ENCODE data around the gene C6orf47.

C6orf47 gene

GRCh38 chr6:31661262-31662123 is 915 bp upstream of the C6orf47 start:
- in situ Hi-C loops (cut with MboI; ENCODE audit: low sequenced_read_pairs), result no loop called here

- in situ Hi-C loops (cut with MboI; ENCODE audit: low sequenced_read_pairs), result no loop called here
Measured at GRCh38 chr6:31659649-31660380, 763 bp downstream of the C6orf47 start.

- in situ Hi-C loops (cut with MboI; ENCODE audit: low sequenced_read_pairs), result no loop called here
Measured at GRCh38 chr6:31658983-31659648, 1.5 kb downstream of the C6orf47 start.

- in situ Hi-C loops (cut with MboI; ENCODE audit: low sequenced_read_pairs), result no loop called here
Measured at GRCh38 chr6:31658158-31658688, 2.4 kb downstream of the C6orf47 start.

GRCh38 chr6:31657406-31658157 is 3.0 kb downstream of the C6orf47 start:
- in situ Hi-C loops (cut with MboI; ENCODE audit: low sequenced_read_pairs), result no loop called here

GRCh38 chr6:31655349-31656237 is 5.0 kb downstream of the C6orf47 start, which contains the start of gene APOM:
Gene APOM, plus strand, starts transcription at chr6:31655894. Its CDS starts 73 bp downstream, at chr6:31655967.
- in situ Hi-C loops (cut with MboI; ENCODE audit: low sequenced_read_pairs), result no loop called here

GRCh38 chr6:31654574-31655348 is 5.8 kb downstream of the C6orf47 start:
- in situ Hi-C loops (cut with MboI; ENCODE audit: low sequenced_read_pairs), result no loop called here

GRCh38 chr6:31652925-31653724 is 7.5 kb downstream of the C6orf47 start:
- in situ Hi-C loops (cut with MboI; ENCODE audit: low sequenced_read_pairs), result no loop called here

GRCh38 chr6:31651602-31652191 is 8.9 kb downstream of the C6orf47 start:
- in situ Hi-C loops (cut with MboI; ENCODE audit: low sequenced_read_pairs), result no loop called here

- in situ Hi-C loops (cut with MboI; ENCODE audit: low sequenced_read_pairs), result no loop called here
Measured at GRCh38 chr6:31645325-31645724, 15.3 kb downstream of the C6orf47 start.

- in situ Hi-C loops (cut with MboI; ENCODE audit: low sequenced_read_pairs), result no loop called here
Measured at GRCh38 chr6:31643818-31644454, 16.6 kb downstream of the C6orf47 start.

- in situ Hi-C loops (cut with MboI; ENCODE audit: low sequenced_read_pairs), result no loop called here
Measured at GRCh38 chr6:31642798-31643570, 17.6 kb downstream of the C6orf47 start.

- in situ Hi-C loops (cut with MboI; ENCODE audit: low sequenced_read_pairs), result no loop called here
Measured at GRCh38 chr6:31641370-31641769, 19.2 kb downstream of the C6orf47 start.

- in situ Hi-C loops (cut with MboI; ENCODE audit: low sequenced_read_pairs), result no loop called here
Measured at GRCh38 chr6:31640612-31641011, 20.0 kb downstream of the C6orf47 start.

- in situ Hi-C loops (cut with MboI; ENCODE audit: low sequenced_read_pairs), result no loop called here
Measured at GRCh38 chr6:31639449-31639861, 21.1 kb downstream of the C6orf47 start.

GRCh38 chr6:31639043-31639442 is 21.5 kb downstream of the C6orf47 start:
- in situ Hi-C loops (cut with MboI; ENCODE audit: low sequenced_read_pairs), result no loop called here
